NCI-H187 treated with DMSO at 0.1 percent for 48 hours (cell line): ENCODE data around the gene NAPA.

Experiments used
- DNase-seq: peaks from one replicate; lab custom pipeline; 2025; lab: John Stamatoyannopoulos, UW

NAPA gene

DNA sequence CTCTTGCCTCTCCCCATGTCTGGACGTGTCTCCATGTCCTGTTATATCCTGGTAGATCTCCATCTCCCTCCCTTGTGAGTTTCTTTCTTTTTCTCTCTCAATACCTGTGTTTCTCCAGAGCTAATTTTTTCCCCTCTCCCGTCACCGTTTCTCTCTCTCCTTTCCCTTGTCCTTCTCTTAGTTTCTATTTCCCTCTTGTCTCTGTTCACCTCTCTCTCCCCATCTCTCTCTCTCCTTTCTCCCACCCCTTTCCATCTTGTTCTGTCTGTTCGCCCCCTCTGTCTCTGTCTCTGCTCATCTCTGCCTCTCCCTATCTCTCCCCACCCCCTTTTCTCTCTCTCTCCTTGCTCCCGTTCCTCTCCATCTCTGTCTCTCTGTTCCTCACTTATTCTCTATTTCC lies 56.2 kb downstream of the NAPA start:
- no peak for DNase-seq

DNA sequence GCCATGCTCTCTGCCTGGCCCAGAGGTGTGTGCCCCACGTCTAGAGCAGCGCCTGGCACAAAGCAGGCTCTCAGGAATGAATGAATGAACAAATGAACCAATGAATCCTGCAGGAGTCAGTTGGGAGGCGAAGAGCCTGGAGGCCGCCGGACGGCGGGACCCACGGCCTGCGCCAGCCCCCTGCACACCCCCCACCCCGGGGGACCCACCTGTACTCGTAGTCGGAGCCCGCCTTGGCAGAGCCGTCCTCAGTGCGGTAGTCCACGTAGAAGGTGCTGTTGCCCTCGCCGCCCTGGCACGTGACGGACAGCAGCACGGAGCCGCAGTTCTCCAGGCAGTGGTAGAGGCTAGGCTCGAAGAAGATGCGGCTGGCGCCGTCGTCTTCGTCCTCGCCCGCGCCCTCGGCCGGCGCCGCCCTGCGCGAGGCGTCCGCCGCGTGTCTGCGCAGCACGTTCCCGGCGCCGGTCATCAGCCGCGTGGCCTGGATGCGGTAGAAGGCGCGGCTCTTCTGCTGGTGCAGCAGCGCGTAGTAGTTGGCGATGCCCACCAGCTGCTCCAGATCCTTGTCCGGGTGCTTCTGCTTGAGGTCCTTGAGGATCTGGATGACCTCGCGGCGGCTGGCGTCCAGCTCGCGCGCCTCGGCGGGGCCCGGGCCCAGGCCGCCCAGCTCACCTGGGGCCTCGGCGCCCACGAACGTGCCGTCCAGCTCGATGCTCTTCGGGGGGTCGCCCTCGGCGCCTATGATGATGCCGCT lies 58.0 kb downstream of the NAPA start:
- DNase-seq, result no peak

DNA sequence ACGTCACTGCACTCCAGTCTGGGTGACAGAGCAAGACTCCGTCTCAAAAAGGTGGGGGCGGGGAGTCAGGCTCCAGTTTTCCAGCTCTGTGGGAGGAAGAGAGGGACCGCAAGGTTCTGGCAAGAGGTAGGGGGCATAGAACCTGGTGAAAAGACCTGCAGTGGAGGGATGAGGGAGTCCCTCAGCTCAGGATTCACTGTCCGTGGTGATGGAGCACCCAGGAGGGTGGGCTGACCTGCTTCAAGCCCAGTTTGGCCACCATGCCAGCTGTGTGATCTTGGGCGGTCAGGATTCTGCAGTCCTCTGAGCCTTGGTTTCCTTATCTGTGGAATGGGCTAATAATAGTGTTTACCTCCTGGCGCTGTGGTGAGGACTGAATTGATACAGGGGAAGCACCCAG lies 64.4 kb downstream of the NAPA start:
- DNase-seq, result no peak

DNA sequence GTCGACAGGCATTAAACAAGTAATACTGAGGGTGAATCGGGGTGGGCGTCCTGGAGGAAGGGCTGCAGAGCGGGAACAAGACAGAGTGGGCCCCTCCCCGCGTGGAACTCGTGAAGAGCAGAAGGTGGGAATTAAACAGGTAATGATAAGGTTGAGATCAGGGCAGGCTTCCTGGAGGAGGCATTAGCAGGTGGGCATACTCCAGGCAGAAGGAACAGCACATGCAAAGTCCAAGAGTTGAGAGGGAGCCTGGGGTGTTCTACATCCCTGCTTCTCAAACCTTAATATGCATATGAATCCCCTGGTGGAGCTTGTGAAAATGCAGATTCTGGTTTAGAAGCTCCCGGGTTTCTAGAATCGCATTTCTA lies 66.5 kb downstream of the NAPA start:
- no peak for DNase-seq

DNA sequence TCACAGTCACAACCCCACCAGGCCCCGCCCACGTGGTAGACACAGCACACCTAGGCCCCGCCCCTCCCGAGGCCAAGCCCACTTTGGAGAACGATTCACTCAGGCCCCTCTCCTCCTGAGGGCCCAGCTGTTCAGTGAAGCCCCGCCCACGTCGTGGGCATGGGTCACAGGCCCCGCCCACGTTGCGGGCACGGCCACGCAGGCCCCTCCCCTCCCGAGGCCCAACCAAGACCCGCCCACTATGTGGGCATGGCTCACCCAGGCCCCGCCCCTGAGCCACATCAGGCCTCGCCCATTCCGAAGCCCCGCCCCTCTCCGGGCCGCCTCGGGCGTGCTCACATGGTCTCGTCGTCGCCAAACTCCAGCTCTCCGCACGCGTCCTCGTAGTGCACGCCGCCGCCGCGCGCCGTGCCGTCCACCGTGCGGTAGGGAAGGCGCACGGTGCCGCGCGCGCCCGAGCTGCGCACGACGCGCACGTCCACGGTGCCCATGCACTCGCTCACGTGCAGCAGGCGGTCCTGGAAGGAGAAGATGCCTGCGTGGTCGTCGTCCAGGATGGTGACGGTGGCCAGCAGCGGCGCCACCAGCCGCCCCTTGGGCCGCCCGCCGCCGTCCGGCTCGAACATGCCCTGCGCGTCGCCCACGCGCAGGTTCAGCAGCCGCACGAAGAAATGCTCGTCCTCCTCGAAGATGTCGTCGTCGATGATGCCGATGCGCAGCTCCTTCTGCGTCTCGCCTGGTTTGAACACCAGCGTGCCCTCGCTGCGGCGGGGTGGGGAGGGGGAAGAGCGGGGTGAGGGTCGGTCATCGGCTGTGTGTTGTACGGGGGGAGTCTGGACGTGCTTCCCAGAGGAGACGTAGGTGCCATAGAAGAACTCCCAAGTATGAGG lies 67.1 kb downstream of the NAPA start:
- peak; percentile 84 for DNase-seq

DNA sequence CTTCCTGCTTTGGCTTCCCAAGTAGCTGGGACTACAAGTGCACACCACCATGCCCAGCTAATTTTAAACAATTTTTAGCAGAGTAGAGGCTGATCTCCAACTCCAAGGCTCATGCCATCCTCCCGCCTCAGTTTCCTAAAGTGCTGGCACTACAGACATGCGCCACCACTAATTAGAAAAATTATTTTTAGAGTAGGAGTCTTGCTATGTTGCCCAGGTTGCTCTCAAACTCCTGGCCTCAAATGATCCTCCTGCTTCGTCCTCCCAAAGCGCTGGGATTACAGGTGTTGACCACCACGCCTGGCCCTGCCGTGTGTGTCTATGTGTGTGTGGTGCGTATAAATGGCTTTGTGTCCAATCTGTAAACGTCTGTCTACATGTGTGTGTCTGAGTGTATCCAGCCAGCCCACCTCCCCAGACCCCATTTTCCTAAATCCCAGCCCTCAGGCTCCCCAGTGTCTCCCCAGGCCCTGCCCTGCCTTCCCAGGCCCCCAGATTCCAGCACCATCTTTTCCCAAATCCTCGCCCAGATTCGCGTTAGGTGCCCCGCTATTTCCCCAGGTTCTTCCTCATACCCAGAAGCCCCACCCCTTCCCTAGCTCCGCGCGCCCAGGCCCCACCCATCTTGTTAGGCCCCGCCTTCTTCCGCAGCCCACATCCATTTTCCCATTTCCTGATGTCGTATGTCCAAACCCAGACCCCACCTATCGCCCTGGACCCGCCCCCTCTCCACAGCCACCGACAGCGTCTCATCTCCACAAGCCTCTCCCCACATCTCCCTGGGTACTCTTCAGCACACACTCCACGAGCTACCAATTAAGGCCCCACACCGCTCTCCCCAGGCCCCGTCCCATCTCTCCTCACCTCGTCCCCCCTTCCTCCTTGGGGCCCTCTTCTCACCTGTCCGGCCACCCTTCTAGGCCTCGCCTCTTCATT lies 68.1 kb downstream of the NAPA start:
- DNase-seq, result peak; percentile 87

DNA sequence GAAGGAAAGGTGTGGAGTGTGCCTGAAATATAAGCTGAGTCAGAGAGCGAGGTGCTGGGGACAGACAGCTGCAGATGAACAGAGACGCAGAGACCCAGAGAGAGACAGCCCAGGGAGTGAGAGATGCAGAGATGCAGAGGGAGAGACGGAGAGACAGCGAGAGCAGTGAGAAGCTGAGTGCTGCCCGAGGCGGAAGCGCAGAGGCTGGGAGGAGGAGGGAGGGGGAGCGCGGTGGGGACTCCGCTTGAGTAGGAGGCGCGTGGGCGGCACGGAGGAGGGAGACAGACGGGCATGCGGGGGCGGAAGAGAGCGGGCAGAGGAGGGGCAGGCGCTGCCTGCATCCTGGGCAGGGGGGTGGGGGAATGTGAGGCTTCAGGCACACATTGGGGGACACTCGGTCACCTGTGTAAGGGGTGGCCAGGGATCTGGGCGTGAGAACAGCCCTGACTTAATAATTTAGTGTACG lies 68.9 kb downstream of the NAPA start:
- no peak for DNase-seq

DNA sequence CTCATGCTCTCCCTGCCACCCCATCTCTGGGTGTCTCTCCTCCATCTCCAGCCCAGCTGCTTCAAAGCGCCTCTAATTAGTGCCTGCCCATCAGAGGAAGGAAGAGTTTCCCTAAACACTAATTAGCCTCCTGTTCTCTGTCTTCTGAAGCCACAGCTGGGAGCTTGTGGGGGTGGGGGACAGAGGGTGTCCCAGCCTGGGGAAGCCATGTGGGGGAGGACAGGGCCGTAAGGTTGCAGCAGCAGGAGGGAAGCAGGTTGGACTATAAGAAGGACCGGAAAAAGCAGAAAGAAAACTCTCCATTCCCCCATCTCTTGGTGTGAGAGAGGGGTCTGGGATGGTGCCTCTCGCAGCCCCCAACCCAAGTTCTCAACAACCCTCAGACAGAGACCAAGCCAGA lies 69.3 kb downstream of the NAPA start:
- DNase-seq, result no peak

DNA sequence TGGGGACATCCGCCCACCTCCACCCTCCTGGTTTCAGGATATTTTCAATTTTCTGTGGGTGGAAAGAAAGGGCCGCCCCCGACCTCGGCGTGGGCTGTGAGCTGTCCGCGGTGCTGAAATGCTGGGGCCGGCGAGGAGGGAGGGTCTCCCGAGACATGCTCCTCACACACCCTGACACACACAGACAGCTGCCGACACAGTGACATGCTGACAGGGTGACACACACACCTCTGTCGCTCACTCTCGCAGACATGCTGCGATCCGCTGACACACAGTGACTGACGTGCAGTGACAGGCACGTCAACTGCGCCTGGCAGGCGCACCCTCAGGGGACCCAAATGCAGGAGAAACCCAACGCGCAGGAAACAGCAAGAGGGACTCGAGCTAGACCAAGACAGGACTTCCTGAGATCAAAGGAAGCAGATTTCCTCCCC lies 70.5 kb downstream of the NAPA start:
- DNase-seq, result no peak

DNA sequence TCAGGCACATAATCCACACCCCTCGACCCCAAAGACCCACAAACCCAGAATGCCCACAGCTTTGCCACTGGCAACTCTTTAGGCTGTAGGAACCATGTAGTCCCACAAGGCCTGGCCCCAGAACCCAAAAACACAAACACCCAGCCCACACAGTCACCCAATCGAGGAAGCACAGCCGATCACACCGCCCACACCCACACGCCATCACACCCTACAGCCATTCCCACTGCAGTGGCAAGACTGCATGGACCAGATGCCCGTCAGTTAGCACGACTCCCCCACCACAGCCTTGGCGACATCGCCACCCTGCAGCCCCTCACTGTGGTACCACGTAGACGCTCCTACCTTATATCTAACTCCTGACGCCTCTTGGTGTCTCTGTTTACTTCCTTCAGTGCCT lies 71.5 kb downstream of the NAPA start:
- DNase-seq, result no peak

DNA sequence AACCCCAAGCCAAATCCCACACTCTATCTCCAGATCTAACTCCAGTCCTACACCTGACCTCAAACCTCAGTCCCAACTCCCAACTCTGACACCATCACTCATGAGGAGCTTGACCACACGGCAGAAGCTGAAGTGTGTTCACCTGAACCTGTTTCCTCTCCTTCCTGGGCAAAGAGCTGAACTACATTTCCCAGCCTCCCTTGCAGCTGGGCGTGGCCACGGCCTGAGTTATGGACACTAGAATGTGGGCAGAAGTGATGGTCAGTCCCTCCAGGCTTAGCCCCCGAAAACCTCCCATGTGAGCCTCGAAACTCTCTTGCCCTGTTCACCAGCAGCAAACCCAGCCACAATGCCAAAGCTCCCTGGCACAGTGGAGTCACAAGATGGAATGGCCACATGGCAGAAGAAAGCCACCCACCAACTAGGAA lies 76.1 kb downstream of the NAPA start:
- DNase-seq, result no peak
